ENCODE results near the gene CAPN12. TPM values are rescaled to one million over a fixed set of nuclear protein-coding genes. Genes with fewer than 3 reads are reported as not detected.

CAPN12 gene
- total RNA-seq, 1 donor, result 1.8 TPM

DNA sequence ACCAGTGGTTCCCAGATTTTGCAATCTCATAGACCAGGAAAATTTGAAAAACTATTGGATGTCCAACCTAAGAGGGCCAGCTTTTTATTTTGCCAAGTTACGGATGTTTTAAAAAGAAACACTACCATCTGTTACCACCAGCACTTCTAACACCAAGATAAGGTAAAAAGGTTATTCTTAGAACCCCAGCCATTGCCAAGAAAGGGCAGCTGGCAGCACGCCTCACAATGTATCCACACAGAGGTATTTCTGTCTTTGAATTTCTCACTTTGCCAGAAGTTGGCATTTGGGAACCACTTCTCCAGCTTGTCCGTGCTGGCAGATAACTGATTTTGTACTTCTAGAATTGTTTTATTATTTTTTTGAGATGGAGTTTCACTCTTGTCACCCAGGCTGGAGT lies 28.7 kb downstream of the CAPN12 start:
- Histone ChIP-seq H3K4me1 (ENCODE audit: insufficient read depth, low read length) (no peaks in the 10 kb centered on the region), H3K9me3 (ENCODE audit: low read depth, low read length) (no peaks in the 10 kb centered on the region), H3K4me3 (ENCODE audit: low read length) (no peak overlapping the region), H3K27me3 (ENCODE audit: insufficient read depth, low read length) (no peaks in the 10 kb centered on the region)

DNA sequence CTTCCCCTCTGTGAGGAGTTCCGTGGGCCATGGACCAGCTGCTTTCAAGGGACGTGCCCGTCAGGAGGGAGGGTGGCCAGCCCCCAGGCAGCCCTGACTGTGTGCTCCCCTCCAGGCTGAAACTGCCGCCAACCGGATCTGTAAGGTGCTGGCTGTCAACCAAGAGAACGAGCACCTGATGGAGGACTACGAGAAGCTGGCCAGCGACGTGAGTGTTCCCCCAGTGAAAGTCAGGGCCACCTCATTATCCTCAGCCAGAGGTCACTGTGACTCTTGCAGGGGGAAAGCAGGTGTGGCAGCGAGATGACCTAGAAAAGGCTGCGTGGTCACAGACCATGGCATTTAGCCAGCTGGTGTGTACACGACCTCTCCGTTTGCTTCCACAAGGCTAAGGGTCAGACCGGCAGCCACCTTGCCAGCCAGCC lies 29.9 kb downstream of the CAPN12 start:
- no peak overlapping the region for H3K4me3 ChIP-seq (ENCODE audit: low read length)
- H3K9me3 ChIP-seq (ENCODE audit: low read depth, low read length), result no peaks in the 10 kb centered on the region
- H3K27me3 ChIP-seq (ENCODE audit: insufficient read depth, low read length), result no peaks in the 10 kb centered on the region
- no peaks in the 10 kb centered on the region for H3K4me1 ChIP-seq (ENCODE audit: insufficient read depth, low read length)

DNA sequence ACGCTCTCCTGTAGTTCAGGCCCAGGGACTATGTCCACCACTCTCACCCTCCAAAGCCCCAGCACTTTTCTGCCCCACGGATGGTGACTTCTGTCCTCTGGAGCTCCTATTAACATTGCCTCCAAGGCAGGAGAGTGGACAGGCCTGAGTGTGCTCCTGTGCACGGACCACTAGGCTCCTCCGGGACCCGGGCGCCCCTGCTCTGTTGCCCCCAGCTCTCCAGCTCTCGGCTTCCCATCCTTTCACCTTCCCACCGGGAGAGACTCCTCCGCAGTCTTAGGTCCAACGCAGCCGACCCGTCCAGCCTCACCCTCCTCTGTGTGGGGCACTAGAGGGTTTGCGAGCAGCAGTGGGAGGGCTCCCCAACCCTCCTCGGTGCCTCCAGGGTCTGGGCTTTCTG lies 30.4 kb downstream of the CAPN12 start:
- no peak overlapping the region for H3K4me3 ChIP-seq (ENCODE audit: low read length)
- H3K27me3 ChIP-seq (ENCODE audit: insufficient read depth, low read length), result no peaks in the 10 kb centered on the region
- H3K4me1 ChIP-seq (ENCODE audit: insufficient read depth, low read length), result no peaks in the 10 kb centered on the region
- H3K9me3 ChIP-seq (ENCODE audit: low read depth, low read length), result no peaks in the 10 kb centered on the region

DNA sequence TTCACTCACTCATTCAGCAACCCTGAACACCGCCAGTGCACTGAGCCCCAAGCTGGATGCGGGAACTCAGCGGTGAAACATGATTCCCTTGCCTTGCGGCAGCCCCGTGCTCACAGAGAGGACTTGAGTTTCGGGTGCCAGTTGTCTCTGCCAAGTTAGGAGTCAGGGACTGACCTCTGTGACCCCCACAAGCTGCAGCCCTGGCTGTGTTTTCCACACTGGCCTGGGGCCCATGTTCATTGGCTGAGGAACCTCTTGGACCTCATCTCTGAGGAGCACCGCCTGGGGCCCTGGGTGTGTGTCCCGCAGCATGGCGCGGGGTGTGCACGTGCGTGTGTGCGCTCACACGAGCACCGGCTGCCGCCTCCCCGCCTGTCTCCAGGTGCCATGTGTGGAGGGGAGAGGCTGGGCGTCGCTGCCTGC lies 31.0 kb downstream of the CAPN12 start:
- no peak overlapping the region for H3K4me3 ChIP-seq (ENCODE audit: low read length)
- no peaks in the 10 kb centered on the region for H3K27me3 ChIP-seq (ENCODE audit: insufficient read depth, low read length)
- no peaks in the 10 kb centered on the region for H3K9me3 ChIP-seq (ENCODE audit: low read depth, low read length)
- no peaks in the 10 kb centered on the region for H3K4me1 ChIP-seq (ENCODE audit: insufficient read depth, low read length)

DNA sequence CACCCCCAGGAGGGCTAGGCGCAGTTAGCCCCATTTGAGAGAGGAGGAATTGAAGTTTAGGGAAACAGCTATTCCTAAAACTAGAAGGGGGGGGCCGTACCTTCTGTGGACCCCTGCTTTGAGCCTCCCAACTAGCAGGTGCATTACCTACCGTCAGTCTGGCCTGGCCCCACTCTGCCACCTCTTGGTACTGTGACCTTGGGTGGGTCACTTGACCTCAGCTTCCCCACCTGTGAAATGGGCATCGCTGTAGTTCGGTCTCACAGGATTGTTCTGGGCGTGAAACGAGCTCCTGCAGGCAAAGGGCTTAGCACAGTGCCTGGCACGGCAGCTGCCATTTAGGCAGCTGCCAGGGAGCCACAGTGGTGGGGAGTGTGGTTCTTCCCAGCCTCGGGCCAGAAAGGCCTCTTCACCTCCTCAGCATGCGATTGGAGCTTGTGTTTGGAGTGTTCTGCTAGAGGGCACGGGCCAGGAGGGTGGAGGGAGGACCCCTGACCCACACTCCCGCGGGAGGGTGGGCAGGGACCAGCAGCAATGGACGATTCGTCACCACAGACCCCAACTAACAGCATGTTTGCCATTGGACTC lies 32.0 kb downstream of the CAPN12 start:
- Histone ChIP-seq H3K27me3 (ENCODE audit: insufficient read depth, low read length) (no peaks in the 10 kb centered on the region), H3K4me1 (ENCODE audit: insufficient read depth, low read length) (no peaks in the 10 kb centered on the region), H3K4me3 (ENCODE audit: low read length) (no peak overlapping the region), H3K9me3 (ENCODE audit: low read depth, low read length) (no peaks in the 10 kb centered on the region)

DNA sequence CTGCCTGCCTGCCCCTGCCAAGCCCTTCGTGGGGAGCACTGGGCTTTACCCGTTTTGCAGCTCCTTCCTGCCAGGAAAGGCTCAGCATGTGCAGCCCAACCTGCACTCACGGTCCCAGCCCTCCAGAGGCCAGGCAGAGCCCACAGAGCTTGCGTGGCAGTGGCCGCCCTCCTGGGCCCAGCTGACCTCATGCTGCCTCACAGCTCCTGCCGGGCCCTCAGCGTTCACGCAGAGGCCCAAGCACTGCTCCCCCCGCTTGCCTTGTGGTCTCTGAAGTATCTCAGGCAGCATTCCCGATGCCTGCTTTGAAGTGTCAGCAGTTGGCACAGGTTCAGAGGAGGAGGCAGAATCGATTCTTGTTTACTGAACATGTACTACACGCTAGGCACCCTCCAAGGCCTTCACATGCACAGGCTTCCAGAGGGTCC lies 32.5 kb downstream of the CAPN12 start:
- H3K27me3 ChIP-seq (ENCODE audit: insufficient read depth, low read length), result no peaks in the 10 kb centered on the region
- no peak overlapping the region for H3K4me3 ChIP-seq (ENCODE audit: low read length)
- H3K9me3 ChIP-seq (ENCODE audit: low read depth, low read length), result no peaks in the 10 kb centered on the region

DNA sequence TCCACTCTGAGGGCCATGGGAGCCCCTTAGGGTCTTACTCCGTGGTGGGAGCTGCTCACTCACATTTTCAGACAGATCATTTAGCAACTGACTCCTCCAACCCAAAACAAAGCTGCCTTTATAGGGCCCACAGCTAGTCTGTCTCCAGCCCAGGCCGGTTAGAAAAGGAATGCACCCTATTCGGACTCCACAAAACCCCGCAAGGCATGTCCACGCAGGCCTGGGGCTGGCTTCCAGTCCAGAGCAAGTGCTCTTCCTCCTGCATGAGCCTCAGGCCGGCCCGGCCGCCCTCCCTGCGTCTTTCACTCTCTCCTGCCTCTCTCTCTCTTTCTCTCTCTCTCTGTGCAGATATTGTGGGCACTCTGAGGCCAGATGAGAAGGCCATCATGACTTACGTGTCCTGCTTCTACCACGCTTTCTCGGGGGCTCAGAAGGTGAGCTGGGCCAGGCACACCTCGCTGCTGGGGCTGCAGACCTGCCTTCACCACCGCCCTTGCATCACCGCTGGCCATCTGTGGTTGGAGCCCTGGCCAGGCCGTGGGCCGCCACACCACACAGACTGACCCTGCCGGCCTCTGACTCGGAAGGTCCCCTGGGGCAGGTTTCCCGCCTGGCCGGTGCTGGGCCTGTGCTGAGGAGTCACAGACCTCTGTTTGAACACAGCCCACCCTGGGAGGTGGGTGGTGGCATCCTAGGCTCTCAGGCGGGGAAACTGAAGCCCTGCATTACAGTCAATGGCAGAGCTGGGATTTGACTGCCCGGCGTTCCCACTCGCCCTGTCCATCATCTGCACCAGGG lies 33.1 kb downstream of the CAPN12 start:
- no peaks in the 10 kb centered on the region for H3K9me3 ChIP-seq (ENCODE audit: low read depth, low read length)
- no peaks in the 10 kb centered on the region for H3K4me1 ChIP-seq (ENCODE audit: insufficient read depth, low read length)
- H3K4me3 ChIP-seq (ENCODE audit: low read length), result no peak overlapping the region

More for the DNA sequence above, 32.5 kb downstream of the CAPN12 start:
- no peaks in the 10 kb centered on the region for H3K4me1 ChIP-seq (ENCODE audit: insufficient read depth, low read length)

DNA sequence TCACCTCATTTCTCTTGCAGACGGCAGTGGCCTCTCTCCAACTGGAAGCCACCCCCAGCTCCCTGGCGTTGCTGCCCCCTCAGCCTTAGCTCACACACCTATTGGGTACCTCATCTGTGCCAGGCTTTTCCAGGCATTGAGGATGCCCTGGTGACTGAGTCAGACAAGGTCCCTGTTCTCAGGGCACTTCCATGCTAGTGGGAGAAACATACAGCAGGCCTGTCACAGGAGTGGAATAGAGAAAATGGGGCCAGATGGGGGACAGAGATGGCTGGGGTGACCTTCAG lies 33.9 kb downstream of the CAPN12 start:
- H3K9me3 ChIP-seq (ENCODE audit: low read depth, low read length), result no peaks in the 10 kb centered on the region
- no peaks in the 10 kb centered on the region for H3K27me3 ChIP-seq (ENCODE audit: insufficient read depth, low read length)
- no peak overlapping the region for H3K4me3 ChIP-seq (ENCODE audit: low read length)
- H3K4me1 ChIP-seq (ENCODE audit: insufficient read depth, low read length), result no peaks in the 10 kb centered on the region

More for the DNA sequence above, 33.1 kb downstream of the CAPN12 start:
- no peaks in the 10 kb centered on the region for H3K27me3 ChIP-seq (ENCODE audit: insufficient read depth, low read length)

DNA sequence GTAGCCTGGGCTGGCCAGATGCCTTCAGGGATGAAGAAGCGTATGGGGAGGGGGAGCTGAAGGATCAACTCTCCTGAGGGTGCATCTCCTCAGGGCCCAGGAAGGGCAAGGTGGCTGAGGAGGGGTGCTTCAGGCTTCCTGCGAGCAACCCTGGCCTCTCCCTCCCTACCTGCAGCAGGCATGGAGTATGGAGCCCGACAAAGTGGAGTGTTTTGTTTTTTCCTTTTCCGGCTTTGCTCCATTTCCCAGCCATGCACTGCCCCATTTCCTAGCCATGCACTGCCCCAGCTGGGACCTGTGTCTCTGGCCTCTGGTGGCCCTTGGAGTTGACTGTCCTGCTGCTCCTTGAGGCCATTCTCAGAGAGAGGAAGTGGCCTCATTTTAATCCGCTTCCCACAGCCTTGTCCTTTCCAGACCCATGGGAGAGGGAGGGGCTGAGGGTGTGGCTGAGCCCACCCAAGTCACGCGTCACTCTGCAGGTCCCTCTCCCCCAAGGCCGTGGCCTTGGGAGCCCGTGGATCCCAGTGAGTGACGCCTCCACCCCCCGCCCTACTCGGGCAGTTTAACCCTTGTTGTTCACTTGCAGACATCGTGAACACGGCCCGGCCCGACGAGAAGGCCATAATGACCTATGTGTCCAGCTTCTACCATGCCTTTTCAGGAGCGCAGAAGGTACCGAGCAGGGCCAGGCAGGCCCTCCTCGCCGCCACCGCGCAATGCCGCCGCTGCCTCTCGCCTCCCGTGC lies 34.4 kb downstream of the CAPN12 start:
- no peaks in the 10 kb centered on the region for H3K9me3 ChIP-seq (ENCODE audit: low read depth, low read length)
- no peak overlapping the region for H3K4me3 ChIP-seq (ENCODE audit: low read length)
- H3K27me3 ChIP-seq (ENCODE audit: insufficient read depth, low read length), result no peaks in the 10 kb centered on the region
- H3K4me1 ChIP-seq (ENCODE audit: insufficient read depth, low read length), result no peaks in the 10 kb centered on the region

DNA sequence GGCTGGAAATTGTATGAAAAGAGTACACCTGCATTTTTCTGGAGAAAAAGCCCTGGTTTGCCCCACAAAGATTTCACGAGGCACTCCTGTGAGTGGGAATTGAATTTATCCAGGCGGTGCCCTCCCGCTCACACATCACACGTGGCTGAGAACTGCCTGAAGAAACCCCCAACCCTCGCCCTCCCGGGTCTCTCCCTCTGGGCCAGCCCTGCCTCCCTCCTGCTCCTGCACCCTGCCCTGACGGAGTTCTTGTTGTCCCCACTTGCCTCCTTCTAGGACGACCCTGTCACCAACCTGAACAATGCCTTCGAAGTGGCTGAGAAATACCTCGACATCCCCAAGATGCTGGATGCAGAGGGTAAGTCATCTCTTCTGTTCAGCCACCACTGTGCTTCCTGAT lies 35.2 kb downstream of the CAPN12 start:
- H3K4me1 ChIP-seq (ENCODE audit: insufficient read depth, low read length), result no peaks in the 10 kb centered on the region
- no peaks in the 10 kb centered on the region for H3K27me3 ChIP-seq (ENCODE audit: insufficient read depth, low read length)
- H3K9me3 ChIP-seq (ENCODE audit: low read depth, low read length), result no peaks in the 10 kb centered on the region
- H3K4me3 ChIP-seq (ENCODE audit: low read length), result no peak overlapping the region

DNA sequence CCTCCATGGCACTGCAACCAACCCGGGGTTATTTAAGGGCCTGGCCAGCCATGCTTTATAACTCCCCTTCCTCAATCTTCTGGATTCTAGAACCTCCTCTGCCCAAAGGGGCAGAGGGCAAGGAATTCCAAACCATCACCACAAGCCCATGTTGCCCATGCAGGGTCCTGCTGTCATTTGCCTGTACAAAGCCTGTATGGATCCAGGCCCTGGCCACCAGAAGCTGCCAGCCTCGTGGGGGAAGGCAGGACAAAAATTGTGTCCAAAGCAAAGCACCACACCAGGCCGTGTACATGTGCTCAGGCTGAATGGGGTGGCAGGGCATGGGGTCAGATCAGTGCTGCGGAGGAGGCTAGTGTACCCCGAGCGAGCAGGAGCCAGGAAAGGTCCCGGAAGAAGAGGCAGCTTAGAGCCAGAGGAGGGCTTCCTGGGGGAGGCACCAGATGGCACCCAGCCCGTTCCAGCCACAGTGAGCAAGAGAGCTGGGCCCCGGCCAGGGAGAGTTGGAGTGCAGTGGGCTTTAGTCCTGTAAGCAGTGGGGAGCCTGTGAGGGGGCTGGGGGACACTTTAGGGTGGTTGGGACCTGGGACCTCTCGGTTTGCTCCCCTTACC lies 35.8 kb downstream of the CAPN12 start:
- Histone ChIP-seq H3K9me3 (ENCODE audit: low read depth, low read length) (no peaks in the 10 kb centered on the region), H3K4me1 (ENCODE audit: insufficient read depth, low read length) (no peaks in the 10 kb centered on the region), H3K27me3 (ENCODE audit: insufficient read depth, low read length) (no peaks in the 10 kb centered on the region), H3K4me3 (ENCODE audit: low read length) (no peak overlapping the region)

DNA sequence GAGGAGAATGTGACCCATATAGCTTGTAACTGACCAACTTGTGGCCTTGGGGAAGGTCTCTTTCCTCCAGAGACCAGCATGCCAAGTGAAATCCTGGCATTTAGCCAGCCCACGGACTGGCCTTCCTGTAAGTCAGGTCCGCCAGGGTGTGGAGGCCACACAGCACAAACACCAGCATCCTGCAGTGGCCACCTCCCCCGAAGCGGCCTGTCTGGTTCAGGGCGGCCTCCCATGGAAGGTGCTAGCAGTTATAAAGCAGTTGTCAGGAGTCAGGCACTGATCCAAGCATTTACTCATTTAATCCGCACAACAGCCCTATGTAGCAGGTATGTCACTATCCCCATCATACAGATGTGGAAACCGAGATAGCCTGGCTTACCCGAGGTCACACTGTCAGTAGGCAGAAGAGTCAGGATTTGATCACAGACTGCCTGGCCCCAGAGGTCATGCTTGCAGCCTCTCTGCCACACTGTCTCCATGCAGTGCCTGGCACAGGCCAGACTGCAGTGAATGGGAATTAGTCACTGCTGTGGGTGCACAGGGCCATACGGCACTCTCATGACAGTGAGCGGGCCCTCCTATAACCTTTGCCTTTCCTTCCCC lies 36.7 kb downstream of the CAPN12 start:
- no peak overlapping the region for H3K4me3 ChIP-seq (ENCODE audit: low read length)
- H3K9me3 ChIP-seq (ENCODE audit: low read depth, low read length), result no peaks in the 10 kb centered on the region
- no peaks in the 10 kb centered on the region for H3K4me1 ChIP-seq (ENCODE audit: insufficient read depth, low read length)
- no peaks in the 10 kb centered on the region for H3K27me3 ChIP-seq (ENCODE audit: insufficient read depth, low read length)

DNA sequence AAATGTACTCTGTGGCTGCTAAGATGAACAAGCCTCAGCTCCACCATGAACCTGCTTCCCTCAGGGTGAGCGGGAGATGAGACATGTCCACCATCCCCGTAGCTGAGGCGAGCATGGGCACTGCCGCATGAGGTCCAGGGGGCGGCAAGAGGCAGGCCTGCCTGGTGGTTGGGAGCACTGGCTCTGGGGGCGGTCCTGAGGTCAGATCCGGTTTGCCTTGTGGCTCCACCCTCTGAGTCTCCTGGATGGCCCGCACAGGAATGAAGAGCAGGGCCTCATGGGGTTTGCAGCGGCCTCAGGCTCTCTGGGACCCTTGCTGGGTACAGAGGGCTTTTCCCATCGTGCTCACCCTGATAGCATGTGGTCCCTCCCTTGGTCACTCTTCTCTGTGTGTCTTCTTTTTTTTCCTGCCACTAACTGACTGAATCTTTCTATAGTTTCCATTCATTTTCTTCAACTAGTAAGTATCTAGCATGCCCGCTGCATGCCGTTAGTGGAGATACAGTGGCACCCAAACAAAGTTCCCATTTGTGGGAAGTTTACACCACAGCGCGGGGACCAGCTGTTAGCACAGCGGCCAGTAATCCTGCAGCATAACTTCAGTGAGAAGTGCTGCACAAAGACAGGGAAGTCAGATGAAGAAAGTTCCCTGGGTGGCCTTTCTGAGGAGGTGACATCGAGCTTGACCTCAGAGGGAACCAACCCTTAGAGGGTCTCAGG lies 37.3 kb downstream of the CAPN12 start:
- no peaks in the 10 kb centered on the region for H3K9me3 ChIP-seq (ENCODE audit: low read depth, low read length)
- no peaks in the 10 kb centered on the region for H3K27me3 ChIP-seq (ENCODE audit: insufficient read depth, low read length)
- no peaks in the 10 kb centered on the region for H3K4me1 ChIP-seq (ENCODE audit: insufficient read depth, low read length)
- H3K4me3 ChIP-seq (ENCODE audit: low read length), result no peak overlapping the region

DNA sequence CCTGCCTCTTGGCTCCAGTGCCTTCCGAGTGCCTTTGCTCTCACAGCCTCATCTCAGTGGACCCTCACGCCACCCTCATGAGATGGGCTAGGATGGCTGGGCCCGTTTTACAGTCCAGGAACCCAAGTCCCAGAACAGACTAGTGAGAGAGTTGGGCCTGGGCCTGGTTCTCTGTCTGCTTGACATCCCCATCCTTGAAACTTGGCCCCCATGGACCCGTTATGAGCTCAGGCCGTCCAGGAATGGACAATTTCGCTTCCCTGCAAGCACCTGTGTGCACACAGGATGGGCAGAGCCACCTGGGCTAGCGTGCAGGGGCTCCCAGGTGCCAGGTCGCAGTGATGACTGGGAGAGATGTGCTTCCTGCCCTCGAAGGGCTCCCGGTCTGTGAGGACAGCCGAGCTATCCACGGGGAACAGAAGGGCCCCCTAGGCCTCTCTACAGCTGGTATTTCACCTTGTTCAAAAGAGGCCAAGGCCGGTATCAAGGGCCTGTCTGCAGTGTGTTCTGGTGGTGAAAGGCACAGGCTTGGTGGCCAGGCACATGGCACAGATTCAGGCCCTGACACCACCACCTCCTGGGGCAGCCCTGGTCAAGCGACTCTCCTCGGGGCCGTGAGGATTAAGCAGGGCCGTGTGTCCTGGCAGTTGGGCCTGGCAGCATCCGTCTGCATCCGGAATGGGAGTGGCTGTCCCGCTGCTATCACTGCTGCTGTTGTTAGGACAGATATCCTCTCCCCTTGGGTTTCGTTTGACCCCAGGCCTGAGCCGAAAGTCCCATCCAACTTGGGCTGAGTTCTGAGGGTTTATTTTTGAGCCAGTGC lies 38.9 kb downstream of the CAPN12 start:
- H3K27me3 ChIP-seq (ENCODE audit: insufficient read depth, low read length), result no peaks in the 10 kb centered on the region
- no peaks in the 10 kb centered on the region for H3K9me3 ChIP-seq (ENCODE audit: low read depth, low read length)
- H3K4me3 ChIP-seq (ENCODE audit: low read length), result no peak overlapping the region
- no peaks in the 10 kb centered on the region for H3K4me1 ChIP-seq (ENCODE audit: insufficient read depth, low read length)

Measured in mononuclear cell (primary cell).